ENCODE data around the gene SNRNP40. TPM values are rescaled to one million over a fixed set of nuclear protein-coding genes. Genes with fewer than 3 reads are reported as not detected.
A peak's percentile ranks its signal among the peaks of the same experiment; 100 is the strongest.

SNRNP40 gene
- total RNA-seq, 1 donor from 2014 or later: 32.3 TPM

- H3K27ac Mint-ChIP-seq (ENCODE audit: unreplicated experiment): no peak overlapping the region
- H3K4me1 Mint-ChIP-seq (ENCODE audit: low read depth): peaks cover 7% of the 10 kb centered on the region
- no peak overlapping the region for H3K4me3 Mint-ChIP-seq (ENCODE audit: unreplicated experiment)
- H3K9me3 Mint-ChIP-seq (ENCODE audit: low read depth): peaks cover 12% of the 10 kb centered on the region
- no peak for DNase-seq (ENCODE audit: low spot score)
- TF ChIP-seq CTCF (IDR thresholded peaks at IDR 0.05): no peak
- H3K36me3 Mint-ChIP-seq (ENCODE audit: low read depth): no peaks in the 10 kb centered on the region
- H3K27me3 Mint-ChIP-seq (ENCODE audit: low read depth): peaks cover 3% of the 10 kb centered on the region
These were observed 81.5 kb downstream of the SNRNP40 start for GRCh38 chr1:31215065-31215570.

- Mint-ChIP-seq H3K4me3 (ENCODE audit: unreplicated experiment) (no peak overlapping the region), H3K36me3 (ENCODE audit: low read depth) (no peaks in the 10 kb centered on the region), H3K27me3 (ENCODE audit: low read depth) (peaks cover 3% of the 10 kb centered on the region), H3K4me1 (ENCODE audit: low read depth) (peaks cover 7% of the 10 kb centered on the region), H3K27ac (ENCODE audit: unreplicated experiment) (no peak overlapping the region), H3K9me3 (ENCODE audit: low read depth) (peaks cover 12% of the 10 kb centered on the region)
- TF ChIP-seq CTCF (IDR thresholded peaks at IDR 0.05): peak; percentile 32
- DNase-seq (ENCODE audit: low spot score): no peak
These were observed 82.1 kb downstream of the SNRNP40 start for GRCh38 chr1:31214316-31215064.

Other genes starting within 250 kb of the SNRNP40 start
- 105 to 110 TPM (median 108 TPM) in 3 replicates for gene PUM1, start 231.1 kb downstream of the SNRNP40 start, total RNA-seq
- gene NKAIN1, start 56.9 kb downstream of the SNRNP40 start, total RNA-seq: 2.9 to 3.8 TPM (median 3.5 TPM) in 3 replicates
- gene ZCCHC17, start 244 bp upstream of the SNRNP40 start, total RNA-seq: 31.1 to 34.6 TPM (median 34.5 TPM) in 3 replicates
- 51.8 to 83.8 TPM (median 81.4 TPM) in 3 replicates for gene FABP3, start 76.3 kb upstream of the SNRNP40 start, total RNA-seq
- 9.1 to 19.8 TPM (median 19.1 TPM) in 3 replicates for gene SERINC2, start 116.4 kb upstream of the SNRNP40 start, total RNA-seq